ENCODE measurements around the gene PRXL2C. TPM values are rescaled to one million over a fixed set of nuclear protein-coding genes. Genes with fewer than 3 reads are reported as not detected.
A peak's percentile ranks its signal among the peaks of the same experiment; 100 is the strongest.

PRXL2C gene
- total RNA-seq, 1 experiment from 2014 or later, result 35.4 TPM

DNA sequence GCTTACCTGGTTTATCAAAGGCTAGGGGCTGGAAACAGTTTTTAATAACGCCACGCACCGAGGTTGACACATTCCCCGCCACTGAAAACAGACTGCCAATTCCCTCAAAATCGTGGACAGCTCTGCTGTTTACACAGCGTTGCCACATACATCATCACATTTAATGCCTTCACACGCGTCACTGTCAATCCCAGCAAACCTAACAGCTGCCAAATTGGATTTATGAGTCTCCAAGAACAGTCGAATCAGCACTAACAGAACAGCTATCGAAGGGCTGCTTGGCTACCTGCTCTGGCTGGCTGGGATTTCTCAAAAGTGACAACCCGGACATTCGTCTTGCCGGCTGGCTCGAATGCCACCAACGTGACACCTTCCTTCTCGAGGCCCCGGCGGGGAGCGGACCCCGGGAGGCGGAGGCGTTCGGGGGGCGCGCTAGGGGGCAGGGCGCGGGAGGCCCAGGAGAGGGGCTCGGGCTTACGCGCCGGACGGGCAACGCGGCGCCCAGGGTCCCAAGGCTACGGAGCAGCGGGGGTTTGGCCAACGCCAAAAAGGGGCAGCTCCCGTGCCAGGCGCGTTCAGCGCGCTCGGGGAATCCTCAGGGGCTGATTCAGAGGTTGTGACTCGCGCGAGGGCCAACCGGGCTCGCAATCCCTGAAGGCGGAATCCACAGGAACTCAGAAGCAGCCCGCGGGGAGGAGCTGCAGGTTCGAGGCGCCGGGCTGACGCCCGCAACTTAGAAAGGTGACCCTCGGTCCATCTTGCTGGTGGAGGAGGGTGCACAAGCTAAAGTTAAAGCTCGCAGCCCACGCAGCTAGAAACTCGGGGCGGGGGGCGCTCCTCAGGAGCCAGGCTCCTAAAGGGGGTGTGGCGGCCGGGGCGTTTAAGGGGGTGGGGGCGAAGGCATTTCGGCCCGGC, 36.7 kb downstream of the PRXL2C start:
- Histone ChIP-seq H3K4me1 (peaks cover 25% of the 10 kb centered on the region), H3K36me3 (ENCODE audit: control insufficient read depth, insufficient read depth, low read length) (no peaks in the 10 kb centered on the region), H3K27me3 (replicated peaks; ENCODE audit: control insufficient read depth, insufficient read depth, low read length) (no peaks in the 10 kb centered on the region), H3K4me3 (ENCODE audit: low read depth, low read length) (peak overlapping the region; percentile 91), H3K9me3 (no peaks in the 10 kb centered on the region)
- Mint-ChIP-seq H3K9me3 (ENCODE audit: unreplicated experiment) (no peaks in the 10 kb centered on the region), H3K27ac (ENCODE audit: unreplicated experiment) (peak overlapping the region; percentile 82), H3K4me1 (ENCODE audit: low read depth, unreplicated experiment) (peaks cover 34% of the 10 kb centered on the region), H3K27me3 (ENCODE audit: insufficient read depth, unreplicated experiment) (no peaks in the 10 kb centered on the region), H3K4me3 (ENCODE audit: unreplicated experiment) (peak overlapping the region; percentile 91), H3K36me3 (ENCODE audit: insufficient read depth, unreplicated experiment) (peaks cover 23% of the 10 kb centered on the region)
- ChIA-PET CTCF (interaction anchor here (0.6 to 1.2 kb wide), 7 partner anchors 11 to 331 kb away, joined by 3 to 8 read pairs (median 4); no protein-coding TSS in a partner anchor), POLR2A (interaction anchor here (0.6 to 1.0 kb wide), 4 partner anchors 23 to 52 kb away, joined by 3 to 10 read pairs (median 5); no protein-coding TSS in a partner anchor)
- intact Hi-C loops (cut with micrococcal nuclease; ENCODE audit: unreplicated experiment), result loop anchor here (1.0 kb wide), 2 partner anchors 26 to 52 kb away; no protein-coding TSS in a partner anchor
- TF ChIP-seq, protein P1, sequence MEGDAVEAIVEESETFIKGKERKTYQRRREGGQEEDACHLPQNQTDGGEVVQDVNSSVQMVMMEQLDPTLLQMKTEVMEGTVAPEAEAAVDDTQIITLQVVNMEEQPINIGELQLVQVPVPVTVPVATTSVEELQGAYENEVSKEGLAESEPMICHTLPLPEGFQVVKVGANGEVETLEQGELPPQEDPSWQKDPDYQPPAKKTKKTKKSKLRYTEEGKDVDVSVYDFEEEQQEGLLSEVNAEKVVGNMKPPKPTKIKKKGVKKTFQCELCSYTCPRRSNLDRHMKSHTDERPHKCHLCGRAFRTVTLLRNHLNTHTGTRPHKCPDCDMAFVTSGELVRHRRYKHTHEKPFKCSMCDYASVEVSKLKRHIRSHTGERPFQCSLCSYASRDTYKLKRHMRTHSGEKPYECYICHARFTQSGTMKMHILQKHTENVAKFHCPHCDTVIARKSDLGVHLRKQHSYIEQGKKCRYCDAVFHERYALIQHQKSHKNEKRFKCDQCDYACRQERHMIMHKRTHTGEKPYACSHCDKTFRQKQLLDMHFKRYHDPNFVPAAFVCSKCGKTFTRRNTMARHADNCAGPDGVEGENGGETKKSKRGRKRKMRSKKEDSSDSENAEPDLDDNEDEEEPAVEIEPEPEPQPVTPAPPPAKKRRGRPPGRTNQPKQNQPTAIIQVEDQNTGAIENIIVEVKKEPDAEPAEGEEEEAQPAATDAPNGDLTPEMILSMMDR (IDR thresholded peaks at IDR 0.05; ENCODE audit: insufficient read depth in 1 of 2, low read depth in 1 of 2, low read length in 1 of 2, severe bottlenecking in 1 of 2, unreplicated experiment in 1 of 2), result no peak
- DNase-seq, result peak; percentile 45 to 49
- no TSS peak for BruUV-seq (replicated peaks)

DNA sequence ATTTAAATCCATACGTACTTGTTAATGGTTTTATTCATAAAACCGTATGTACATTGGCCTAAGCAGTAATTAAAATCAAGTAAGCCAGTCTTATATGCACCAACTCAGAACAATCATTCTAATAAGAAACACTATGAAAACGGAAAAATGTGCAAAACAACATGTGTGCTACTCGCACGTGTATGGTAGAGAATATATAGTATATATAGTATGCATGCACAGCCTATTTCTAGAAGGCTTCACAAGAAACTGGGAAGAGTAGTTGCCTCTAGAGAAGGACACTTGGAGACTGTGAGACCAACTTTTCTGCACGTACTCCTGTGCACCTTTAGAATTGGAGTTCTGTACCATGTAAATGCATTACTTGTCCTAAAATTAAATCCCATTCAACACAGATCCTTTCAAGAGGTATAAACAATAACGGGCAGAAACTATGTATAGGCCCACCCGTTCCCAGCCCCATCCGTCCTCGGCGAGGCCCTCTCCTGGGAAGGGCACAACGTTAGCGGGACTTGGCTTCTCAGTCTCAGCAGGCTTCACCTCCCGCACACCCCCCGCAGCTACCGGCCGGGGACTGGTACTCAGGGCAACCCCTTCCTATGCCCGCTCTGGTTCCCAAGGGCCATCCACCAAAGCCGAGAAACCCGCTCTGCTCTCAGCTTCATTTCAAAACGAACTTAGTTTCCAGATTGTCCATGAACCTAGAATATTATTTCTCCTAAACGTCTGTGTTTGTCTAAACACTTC, 37.5 kb downstream of the PRXL2C start:
- ChIA-PET POLR2A (no interaction called here), CTCF (interaction anchor here (0.8 kb wide), 1 partner anchor 31 kb away, joined by 4 read pairs; no protein-coding TSS in a partner anchor)
- DNase-seq, result no peak
- no peaks in the 10 kb centered on the region for H3K9me3 ChIP-seq
- H3K27me3 ChIP-seq (replicated peaks; ENCODE audit: control insufficient read depth, insufficient read depth, low read length), result no peaks in the 10 kb centered on the region
- no peaks in the 10 kb centered on the region for H3K27me3 Mint-ChIP-seq (ENCODE audit: insufficient read depth, unreplicated experiment)
- H3K36me3 Mint-ChIP-seq (ENCODE audit: insufficient read depth, unreplicated experiment), result peaks cover 23% of the 10 kb centered on the region
- H3K4me1 ChIP-seq, result peaks cover 34% of the 10 kb centered on the region
- H3K36me3 ChIP-seq (ENCODE audit: control insufficient read depth, insufficient read depth, low read length), result no peaks in the 10 kb centered on the region
- peak overlapping the region; percentile 91 for H3K4me3 Mint-ChIP-seq (ENCODE audit: unreplicated experiment)
- TF ChIP-seq, protein P1 (IDR thresholded peaks at IDR 0.05; ENCODE audit: insufficient read depth in 1 of 2, low read depth in 1 of 2, low read length in 1 of 2, severe bottlenecking in 1 of 2, unreplicated experiment in 1 of 2), result no peak
- peaks cover 43% of the 10 kb centered on the region for H3K4me1 Mint-ChIP-seq (ENCODE audit: low read depth, unreplicated experiment)
- intact Hi-C loops (cut with micrococcal nuclease; ENCODE audit: unreplicated experiment), result no loop called here
- peak overlapping the region; percentile 82 for H3K27ac Mint-ChIP-seq (ENCODE audit: unreplicated experiment)
- BruUV-seq (replicated peaks), result TSS peak; percentile 48
- no peaks in the 10 kb centered on the region for H3K9me3 Mint-ChIP-seq (ENCODE audit: unreplicated experiment)
- H3K4me3 ChIP-seq (ENCODE audit: low read depth, low read length), result peak overlapping the region; percentile 91

DNA sequence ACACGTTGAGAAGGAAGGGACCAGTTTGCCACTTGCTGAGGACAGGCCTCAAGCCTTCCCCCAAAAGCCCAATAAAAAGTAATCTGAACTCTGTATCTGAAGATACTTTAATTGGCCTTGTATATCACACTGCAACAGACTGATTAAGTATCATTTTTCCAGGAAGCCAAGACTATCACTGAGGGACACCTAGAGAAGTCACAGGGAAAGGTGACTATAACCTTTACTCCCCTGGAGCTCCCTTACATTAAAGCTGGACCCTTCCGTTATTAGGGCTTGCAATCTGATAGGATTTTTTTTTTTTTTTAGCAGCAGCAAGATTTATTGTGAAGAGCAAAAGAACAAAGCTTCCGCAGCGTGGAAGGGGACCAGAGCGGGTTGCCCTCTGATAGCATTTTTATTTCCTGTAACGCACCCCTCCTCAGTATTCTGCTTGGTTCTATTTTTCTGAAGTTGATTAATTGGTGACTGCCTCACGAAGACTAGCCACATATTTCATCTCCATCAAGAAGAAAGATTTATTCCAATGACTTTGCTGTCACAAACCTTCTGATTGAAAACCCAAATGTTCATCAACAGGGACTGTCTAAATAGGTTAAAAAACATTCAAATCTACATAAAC, 38.2 kb downstream of the PRXL2C start:
- Mint-ChIP-seq H3K27ac (ENCODE audit: unreplicated experiment) (no peak overlapping the region), H3K36me3 (ENCODE audit: insufficient read depth, unreplicated experiment) (peaks cover 23% of the 10 kb centered on the region), H3K9me3 (ENCODE audit: unreplicated experiment) (no peaks in the 10 kb centered on the region), H3K4me1 (ENCODE audit: low read depth, unreplicated experiment) (peaks cover 48% of the 10 kb centered on the region), H3K27me3 (ENCODE audit: insufficient read depth, unreplicated experiment) (no peaks in the 10 kb centered on the region), H3K4me3 (ENCODE audit: unreplicated experiment) (peak overlapping the region; percentile 91)
- H3K4me1 ChIP-seq, result peaks cover 41% of the 10 kb centered on the region
- no peak for DNase-seq
- no TSS peak for BruUV-seq (replicated peaks)
- H3K9me3 ChIP-seq, result no peaks in the 10 kb centered on the region
- TF ChIP-seq, protein P1 (IDR thresholded peaks at IDR 0.05; ENCODE audit: insufficient read depth in 1 of 2, low read depth in 1 of 2, low read length in 1 of 2, severe bottlenecking in 1 of 2, unreplicated experiment in 1 of 2), result no peak
- ChIA-PET POLR2A (no interaction called here), CTCF (no interaction called here)
- no peaks in the 10 kb centered on the region for H3K36me3 ChIP-seq (ENCODE audit: control insufficient read depth, insufficient read depth, low read length)
- intact Hi-C loops (cut with micrococcal nuclease; ENCODE audit: unreplicated experiment), result no loop called here
- H3K4me3 ChIP-seq (ENCODE audit: low read depth, low read length), result no peak overlapping the region
- no peaks in the 10 kb centered on the region for H3K27me3 ChIP-seq (replicated peaks; ENCODE audit: control insufficient read depth, insufficient read depth, low read length)

Measured in Caco-2 (cell line).